GM12864 (cell line): Measurements from ENCODE around the gene MYO5A.

ENCODE experiments used
- DNase-seq: peaks from one replicate; pipeline ENCODE4 v3.0.0-alpha.2; 2011; ENCODE audit warnings: low read depth
- H3K4me3 ChIP-seq: 2 replicates; pipeline ENCODE4 v1.5.1; 2011; ENCODE audit warnings: mild to moderate bottlenecking, low read depth, low read length, control low read depth
- TF ChIP-seq, protein P1 (sequence below): IDR thresholded peaks from 2 replicates; pipeline ENCODE4 v1.5.1; 2011; ENCODE audit warnings: low read depth, mild to moderate bottlenecking, moderate library complexity, low read length, control low read depth, inconsistent platforms; ENCODE audit errors: missing control alignments

The MYO5A gene

DNA sequence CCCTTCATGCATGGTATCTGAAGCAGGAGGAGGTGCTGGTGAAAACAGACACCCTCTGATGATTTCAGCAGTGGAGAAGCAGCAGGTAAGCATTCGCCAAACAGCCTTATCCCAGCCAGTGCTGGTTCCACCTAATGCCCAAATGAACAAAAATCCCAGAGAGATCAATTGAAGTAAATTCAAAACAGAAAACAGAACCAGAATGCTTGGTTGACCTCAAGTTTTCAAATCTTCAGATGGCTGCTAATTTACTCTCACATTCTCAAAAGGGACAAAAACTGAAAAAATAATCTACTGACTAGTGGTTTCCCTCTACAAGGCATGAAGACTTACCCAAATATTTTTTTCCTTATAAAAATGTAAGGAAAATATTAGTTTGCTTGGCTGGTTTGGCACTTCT is 146.0 kb downstream of the MYO5A start:
- TF ChIP-seq, protein P1, sequence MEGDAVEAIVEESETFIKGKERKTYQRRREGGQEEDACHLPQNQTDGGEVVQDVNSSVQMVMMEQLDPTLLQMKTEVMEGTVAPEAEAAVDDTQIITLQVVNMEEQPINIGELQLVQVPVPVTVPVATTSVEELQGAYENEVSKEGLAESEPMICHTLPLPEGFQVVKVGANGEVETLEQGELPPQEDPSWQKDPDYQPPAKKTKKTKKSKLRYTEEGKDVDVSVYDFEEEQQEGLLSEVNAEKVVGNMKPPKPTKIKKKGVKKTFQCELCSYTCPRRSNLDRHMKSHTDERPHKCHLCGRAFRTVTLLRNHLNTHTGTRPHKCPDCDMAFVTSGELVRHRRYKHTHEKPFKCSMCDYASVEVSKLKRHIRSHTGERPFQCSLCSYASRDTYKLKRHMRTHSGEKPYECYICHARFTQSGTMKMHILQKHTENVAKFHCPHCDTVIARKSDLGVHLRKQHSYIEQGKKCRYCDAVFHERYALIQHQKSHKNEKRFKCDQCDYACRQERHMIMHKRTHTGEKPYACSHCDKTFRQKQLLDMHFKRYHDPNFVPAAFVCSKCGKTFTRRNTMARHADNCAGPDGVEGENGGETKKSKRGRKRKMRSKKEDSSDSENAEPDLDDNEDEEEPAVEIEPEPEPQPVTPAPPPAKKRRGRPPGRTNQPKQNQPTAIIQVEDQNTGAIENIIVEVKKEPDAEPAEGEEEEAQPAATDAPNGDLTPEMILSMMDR = no peak
- H3K4me3 ChIP-seq = no peak overlapping the region
- no peak for DNase-seq

DNA sequence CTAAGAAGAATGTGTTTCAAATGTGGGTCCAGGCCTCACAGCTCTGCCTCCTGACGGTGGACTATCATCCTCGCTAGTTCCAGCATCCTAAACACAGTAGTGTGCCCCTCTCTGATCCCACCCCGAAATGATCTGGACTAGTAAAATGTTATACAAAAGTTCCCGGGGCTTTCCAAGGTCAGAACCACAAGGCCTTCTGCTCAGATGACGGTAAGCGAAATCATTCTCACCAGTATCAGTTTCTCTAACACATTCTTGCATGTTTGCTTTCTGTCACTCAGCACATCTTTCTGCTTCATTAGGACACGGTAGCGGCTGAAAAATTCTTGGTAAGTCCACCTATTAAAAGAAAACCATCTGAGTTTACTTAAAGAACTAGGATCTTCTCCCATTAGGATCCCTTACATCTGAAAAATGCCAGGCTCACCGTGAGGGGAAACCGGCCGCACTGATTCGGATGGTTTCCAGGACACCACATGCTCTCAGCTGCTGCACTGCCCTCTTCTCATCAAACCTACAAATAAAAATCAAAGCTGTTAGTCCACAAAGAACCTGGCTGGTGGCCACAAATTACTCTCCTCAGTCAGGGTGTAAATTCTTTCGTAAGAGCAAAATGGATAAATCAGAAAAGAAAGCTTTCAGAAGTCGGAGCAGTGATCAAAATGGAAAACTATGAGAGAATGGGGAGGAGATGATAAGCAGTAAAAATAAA is 149.1 kb downstream of the MYO5A start:
- peak; percentile 80 for DNase-seq
- H3K4me3 ChIP-seq = peak overlapping the region; percentile 41
- TF ChIP-seq, protein P1 = no peak

DNA sequence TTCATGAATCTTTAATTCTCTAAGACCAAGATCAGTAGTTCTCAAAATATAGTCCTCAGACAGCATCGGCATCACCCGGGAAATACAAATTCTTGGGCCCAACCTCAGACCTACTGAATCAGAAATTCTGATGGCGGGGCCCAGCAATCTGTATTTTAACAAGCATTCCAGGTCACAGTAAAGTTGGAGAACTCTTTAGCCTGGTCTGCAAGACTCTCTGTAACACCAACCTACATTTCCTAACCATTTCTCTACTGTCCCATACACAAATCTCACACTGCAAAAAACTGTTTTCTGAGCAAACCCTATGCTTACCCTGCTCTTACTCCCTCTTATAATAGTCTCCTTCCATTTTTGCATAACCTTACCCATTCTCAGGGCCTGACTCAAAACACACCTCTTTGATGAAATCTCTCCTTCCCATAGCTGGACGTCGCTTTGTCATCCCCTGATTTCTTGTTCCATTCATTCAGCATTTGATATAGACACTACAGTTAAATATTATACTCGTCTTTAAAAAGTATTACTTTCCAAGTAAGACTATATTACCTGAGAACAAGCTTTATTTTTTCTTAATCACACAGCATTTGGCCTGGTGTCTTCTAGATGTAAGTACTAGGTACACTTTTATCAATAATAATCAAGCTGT is 149.8 kb downstream of the MYO5A start:
- TF ChIP-seq, protein P1 = no peak
- H3K4me3 ChIP-seq = peak overlapping the region; percentile 41; the same call in 1 of the 2 replicates
- DNase-seq = peak; percentile 58

DNA sequence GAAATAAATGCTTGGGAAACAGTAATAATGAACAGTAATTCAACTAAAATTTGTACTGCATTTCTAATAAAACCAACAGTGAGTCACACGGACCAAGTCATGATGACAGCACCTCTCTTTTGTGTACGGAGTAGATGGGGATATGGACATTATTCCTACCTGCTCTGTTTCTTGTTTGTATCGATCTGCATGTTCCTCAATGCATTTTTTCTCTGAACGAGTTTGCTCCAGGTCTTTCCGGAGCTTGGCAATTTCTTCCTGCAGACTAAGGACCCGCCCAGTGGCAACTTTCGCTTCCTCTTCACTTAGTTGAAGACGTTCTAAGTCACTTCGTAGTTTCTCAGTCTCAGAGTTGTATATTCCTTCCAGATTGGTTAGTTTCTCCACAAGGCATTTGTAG is 158.7 kb downstream of the MYO5A start:
- TF ChIP-seq, protein P1 = no peak
- no peak overlapping the region for H3K4me3 ChIP-seq
- no peak for DNase-seq

DNA sequence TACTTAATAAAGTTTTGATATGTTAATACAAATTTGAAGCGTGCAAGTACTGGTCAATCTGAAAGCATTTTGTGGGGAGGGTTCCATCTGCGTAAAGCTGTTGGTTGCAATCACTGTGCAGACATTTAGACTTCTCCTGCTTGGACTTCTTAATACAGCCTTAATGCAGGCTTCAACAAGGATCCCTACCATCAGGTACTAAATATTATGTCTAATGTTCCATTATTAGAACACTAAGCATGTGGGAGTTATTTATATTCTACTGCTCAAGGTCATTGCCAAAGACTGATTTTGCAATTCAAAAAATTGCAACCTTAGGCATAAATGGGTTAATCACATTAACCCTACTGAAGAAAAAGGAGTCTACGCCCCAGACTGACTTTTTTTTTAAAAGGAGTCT is 159.2 kb downstream of the MYO5A start:
- DNase-seq = no peak
- TF ChIP-seq, protein P1 = no peak

DNA sequence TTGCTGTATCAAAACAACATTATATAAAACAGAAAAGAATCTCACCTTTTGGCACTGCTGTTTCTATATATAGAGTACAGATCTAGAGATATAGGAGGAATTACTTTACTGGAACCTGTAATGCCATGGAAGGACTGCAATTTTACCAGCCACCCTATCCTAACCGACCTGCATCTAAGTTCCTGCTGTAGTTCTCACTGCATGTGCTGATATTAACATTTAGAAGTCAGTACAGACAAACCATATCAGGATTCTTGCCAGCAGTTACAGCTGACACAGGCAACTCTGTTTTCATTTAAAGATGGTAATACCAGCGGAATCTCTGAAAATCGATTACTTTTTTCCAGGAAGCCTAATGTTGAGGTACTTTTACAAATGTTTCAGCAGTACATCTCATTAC is 159.7 kb downstream of the MYO5A start:
- no peak for DNase-seq
- no peak overlapping the region for H3K4me3 ChIP-seq
- TF ChIP-seq, protein P1 = no peak

More for the DNA sequence above, 159.2 kb downstream of the MYO5A start:
- H3K4me3 ChIP-seq = no peak overlapping the region
